MCF 10A (cell line): ENCODE measurements around the gene GPR132. TPM values are rescaled to one million over a fixed set of nuclear protein-coding genes. Genes with fewer than 3 reads are reported as not detected.

Experiments
- BruUV-seq: library from RNA; stranded (reverse); fragments of 400-500 nt; replicated peaks from 2 replicates; lab custom pipeline; 2021; lab: Mats Ljungman, UMichigan
- CTCF ChIA-PET: fragments of 300-600 bp; sonication (Branson Sonifier 250); formaldehyde crosslinking; extraction: SDS; loops from one replicate; lab custom pipeline; 2021; ENCODE audit warnings: antibody characterized with exemption, inconsistent platforms; lab: Yijun Ruan, JAX
- POLR2A ChIA-PET: fragments of 300-600, 350-650 bp; sonication (Branson Sonifier 250); formaldehyde crosslinking; extraction: SDS; loops from one replicate; lab custom pipeline; 2020; ENCODE audit warnings: antibody characterized with exemption, inconsistent platforms; lab: Yijun Ruan, JAX
- DNase-seq: peaks from one replicate; pipeline ENCODE4 v3.0.0-alpha.2; 2018; ENCODE audit not compliant: unreplicated experiment
- H3K27ac Mint-ChIP-seq: one replicate; pipeline ENCODE4 v1.8.0; 2022; ENCODE audit warnings: mild to moderate bottlenecking, low read depth, mixed read lengths; ENCODE audit not compliant: unreplicated experiment
- H3K27me3 Mint-ChIP-seq: one replicate; pipeline ENCODE4 v1.8.0; 2022; ENCODE audit warnings: mixed read lengths; ENCODE audit not compliant: insufficient read depth, unreplicated experiment
- H3K36me3 Mint-ChIP-seq: one replicate; pipeline ENCODE4 v1.8.0; 2022; ENCODE audit warnings: mild to moderate bottlenecking, moderate library complexity, mixed read lengths; ENCODE audit not compliant: insufficient read depth, unreplicated experiment
- H3K4me1 Mint-ChIP-seq: one replicate; pipeline ENCODE4 v1.8.0; 2022; ENCODE audit warnings: mixed read lengths; ENCODE audit not compliant: insufficient read depth, unreplicated experiment
- H3K4me3 Mint-ChIP-seq: one replicate; pipeline ENCODE4 v1.8.0; 2022; ENCODE audit warnings: mild to moderate bottlenecking, moderate library complexity, mixed read lengths; ENCODE audit not compliant: unreplicated experiment
- H3K9me3 Mint-ChIP-seq: one replicate; pipeline ENCODE4 v1.8.0; 2022; ENCODE audit warnings: mixed read lengths; ENCODE audit not compliant: unreplicated experiment
- CTCF ChIP-seq: fragments of 200-600 bp; IDR thresholded peaks from one replicate; pipeline ENCODE4 v1.8.0; 2022; ENCODE audit warnings: antibody characterized with exemption, mild to moderate bottlenecking; ENCODE audit not compliant: unreplicated experiment
- intact Hi-C: fragments of 100-400 bp; cut with micrococcal nuclease; formaldehyde crosslinking; loops from 2 replicates; pipeline ENCODE4 v1.14.1; 2022
- total RNA-seq: library from RNA; stranded (reverse); gene quantifications from 2 replicates; pipeline ENCODE4 v1.2.3, GENCODE V29; 2022

The GPR132 gene
- total RNA-seq, 1 experiment from 2014 or later = 0.42 TPM

DNA sequence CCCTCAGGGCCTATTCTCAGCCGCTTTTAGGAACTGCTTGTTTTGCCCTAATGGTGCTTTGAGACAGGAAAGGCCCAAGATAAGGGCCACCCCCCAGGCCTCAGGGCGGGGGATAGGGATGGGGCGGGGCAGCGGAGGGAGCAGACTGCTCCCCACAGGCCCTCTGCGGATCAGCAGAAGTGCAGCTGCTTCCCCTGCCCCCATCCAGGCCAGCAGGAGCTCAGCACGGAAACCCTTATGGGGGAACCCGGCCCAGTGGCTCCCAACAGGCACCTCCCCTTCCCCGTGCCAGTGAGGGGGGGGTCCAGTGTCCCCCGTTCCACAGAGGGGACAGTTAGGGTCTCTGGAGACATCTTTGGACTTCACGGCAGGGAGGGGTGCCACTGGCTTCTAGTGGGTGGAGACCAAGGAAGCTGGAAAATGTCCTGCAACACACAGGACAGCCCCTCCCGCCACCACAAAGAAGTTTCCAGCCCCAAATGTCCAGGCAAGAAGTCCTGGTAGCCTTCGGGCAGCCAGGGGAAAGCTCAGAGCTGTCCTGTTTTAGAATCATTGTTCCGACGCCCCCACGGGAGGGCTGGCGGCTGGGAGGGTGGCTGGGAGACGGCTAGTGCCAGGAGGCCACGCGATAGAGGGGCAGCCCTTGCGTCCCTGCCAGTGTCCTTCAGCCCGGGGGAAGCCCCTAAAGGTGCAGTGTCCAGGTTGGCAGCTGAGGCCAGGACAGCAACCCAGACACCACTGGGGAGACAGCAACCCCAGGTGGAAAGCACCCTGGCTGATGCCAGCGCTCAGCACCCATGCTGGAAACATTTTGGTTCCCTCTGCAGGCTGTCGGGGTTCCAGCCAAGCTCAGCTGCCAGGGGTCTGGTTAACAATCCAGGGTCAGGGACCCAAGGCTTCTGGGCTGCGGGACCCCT lies 10.4 kb upstream of the GPR132 start:
- intact Hi-C loops = no loop called here

DNA sequence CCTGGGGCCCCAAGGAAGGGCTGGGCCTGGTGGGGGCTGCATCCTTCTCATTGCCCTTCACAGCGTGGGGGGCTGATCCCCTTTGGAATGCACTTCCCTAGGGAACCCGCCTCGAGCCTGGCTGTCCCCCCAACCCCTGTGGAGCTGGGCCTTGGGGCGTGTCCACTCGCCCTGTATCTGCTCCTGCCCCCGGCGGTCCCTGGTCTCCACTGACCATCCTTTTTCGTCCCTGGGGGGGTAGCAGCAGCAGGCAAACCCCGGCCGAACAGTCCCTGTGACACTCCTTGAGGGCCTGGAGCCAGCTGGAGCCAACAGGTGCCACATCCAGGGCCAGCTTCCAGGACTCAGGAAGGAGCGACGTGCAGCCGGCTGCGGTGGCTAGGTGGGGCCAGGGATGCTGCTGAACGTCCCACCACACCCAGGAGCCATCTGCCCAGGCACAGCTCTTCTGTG lies 9.4 kb upstream of the GPR132 start:
- Mint-ChIP-seq H3K27me3 (peaks cover 32% of the 10 kb centered on the region), H3K9me3 (no peaks in the 10 kb centered on the region), H3K27ac (no peak overlapping the region), H3K4me1 (no peaks in the 10 kb centered on the region), H3K4me3 (no peak overlapping the region), H3K36me3 (peaks cover 8% of the 10 kb centered on the region)
- CTCF ChIA-PET = interaction anchor here (0.6 to 0.7 kb wide), 2 partner anchors 43 to 55 kb away, joined by 3 read pairs; no protein-coding TSS in a partner anchor
- no peak for TF ChIP-seq CTCF
- intact Hi-C loops = no loop called here
- no TSS peak for BruUV-seq
- DNase-seq = no peak
- POLR2A ChIA-PET = interaction anchor here (2.1 to 2.3 kb wide), 2 partner anchors 12 kb away, joined by 6 to 7 read pairs; no protein-coding TSS in a partner anchor

More for the DNA sequence above, 10.4 kb upstream of the GPR132 start:
- no peaks in the 10 kb centered on the region for H3K4me1 Mint-ChIP-seq
- ChIA-PET CTCF (interaction anchor here (0.6 kb wide), 1 partner anchor 43 kb away, joined by 3 read pairs; no protein-coding TSS in a partner anchor), POLR2A (interaction anchor here (2.3 kb wide), 1 partner anchor 11 kb away, joined by 6 read pairs; no protein-coding TSS in a partner anchor)
- no peak for DNase-seq
- H3K4me3 Mint-ChIP-seq = no peak overlapping the region
- peaks cover 8% of the 10 kb centered on the region for H3K36me3 Mint-ChIP-seq
- peaks cover 32% of the 10 kb centered on the region for H3K27me3 Mint-ChIP-seq
- no peak for TF ChIP-seq CTCF
- no peak overlapping the region for H3K27ac Mint-ChIP-seq
- BruUV-seq = no TSS peak
- no peaks in the 10 kb centered on the region for H3K9me3 Mint-ChIP-seq

- Mint-ChIP-seq H3K4me1 (no peaks in the 10 kb centered on the region), H3K27me3 (peaks cover 32% of the 10 kb centered on the region), H3K4me3 (no peak overlapping the region), H3K27ac (no peak overlapping the region), H3K36me3 (peaks cover 8% of the 10 kb centered on the region), H3K9me3 (no peaks in the 10 kb centered on the region)
- intact Hi-C loops = no loop called here
- no TSS peak for BruUV-seq
- TF ChIP-seq CTCF = no peak
- POLR2A ChIA-PET = interaction anchor here (1.0 to 2.1 kb wide), 2 partner anchors 13 to 104 kb away, joined by 3 to 7 read pairs; no protein-coding TSS in a partner anchor
- CTCF ChIA-PET = interaction anchor here (0.6 to 1.8 kb wide), 7 partner anchors 12 to 207 kb away, joined by 3 to 10 read pairs (median 3); no protein-coding TSS in a partner anchor
- DNase-seq = no peak
These were observed 8.7 kb upstream of the GPR132 start for GRCh38 chr14:105073720-105074600.
